ENCODE measurements around the gene WSCD1.

- TF ChIP-seq CTCF (IDR thresholded peaks at IDR 0.05), result no peak
- no peak for TF ChIP-seq POLR2AphosphoS5 (IDR thresholded peaks at IDR 0.05)
- no peak for TF ChIP-seq POLR2A (IDR thresholded peaks at IDR 0.05)
Observed at GRCh38 chr17:6153375-6153774, 83.2 kb downstream of the WSCD1 start.
